HTR-8/SVneo (cell line): ENCODE measurements around the gene ALOX15B.
A peak's percentile ranks its signal among the peaks of the same experiment; 100 is the strongest.

Source experiments
- DNase-seq: peaks from one replicate; pipeline ENCODE4 v3.0.0; 2011; ENCODE audit warnings: low spot score, mixed read lengths; ENCODE audit not compliant: insufficient read length
- FAIRE-seq: peaks from 2 replicates; lab custom pipeline; 2011; peaks lifted over from hg19 to GRCh38; lab: Jason Lieb, UNC

The ALOX15B gene, protein sequence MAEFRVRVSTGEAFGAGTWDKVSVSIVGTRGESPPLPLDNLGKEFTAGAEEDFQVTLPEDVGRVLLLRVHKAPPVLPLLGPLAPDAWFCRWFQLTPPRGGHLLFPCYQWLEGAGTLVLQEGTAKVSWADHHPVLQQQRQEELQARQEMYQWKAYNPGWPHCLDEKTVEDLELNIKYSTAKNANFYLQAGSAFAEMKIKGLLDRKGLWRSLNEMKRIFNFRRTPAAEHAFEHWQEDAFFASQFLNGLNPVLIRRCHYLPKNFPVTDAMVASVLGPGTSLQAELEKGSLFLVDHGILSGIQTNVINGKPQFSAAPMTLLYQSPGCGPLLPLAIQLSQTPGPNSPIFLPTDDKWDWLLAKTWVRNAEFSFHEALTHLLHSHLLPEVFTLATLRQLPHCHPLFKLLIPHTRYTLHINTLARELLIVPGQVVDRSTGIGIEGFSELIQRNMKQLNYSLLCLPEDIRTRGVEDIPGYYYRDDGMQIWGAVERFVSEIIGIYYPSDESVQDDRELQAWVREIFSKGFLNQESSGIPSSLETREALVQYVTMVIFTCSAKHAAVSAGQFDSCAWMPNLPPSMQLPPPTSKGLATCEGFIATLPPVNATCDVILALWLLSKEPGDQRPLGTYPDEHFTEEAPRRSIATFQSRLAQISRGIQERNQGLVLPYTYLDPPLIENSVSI

DNA sequence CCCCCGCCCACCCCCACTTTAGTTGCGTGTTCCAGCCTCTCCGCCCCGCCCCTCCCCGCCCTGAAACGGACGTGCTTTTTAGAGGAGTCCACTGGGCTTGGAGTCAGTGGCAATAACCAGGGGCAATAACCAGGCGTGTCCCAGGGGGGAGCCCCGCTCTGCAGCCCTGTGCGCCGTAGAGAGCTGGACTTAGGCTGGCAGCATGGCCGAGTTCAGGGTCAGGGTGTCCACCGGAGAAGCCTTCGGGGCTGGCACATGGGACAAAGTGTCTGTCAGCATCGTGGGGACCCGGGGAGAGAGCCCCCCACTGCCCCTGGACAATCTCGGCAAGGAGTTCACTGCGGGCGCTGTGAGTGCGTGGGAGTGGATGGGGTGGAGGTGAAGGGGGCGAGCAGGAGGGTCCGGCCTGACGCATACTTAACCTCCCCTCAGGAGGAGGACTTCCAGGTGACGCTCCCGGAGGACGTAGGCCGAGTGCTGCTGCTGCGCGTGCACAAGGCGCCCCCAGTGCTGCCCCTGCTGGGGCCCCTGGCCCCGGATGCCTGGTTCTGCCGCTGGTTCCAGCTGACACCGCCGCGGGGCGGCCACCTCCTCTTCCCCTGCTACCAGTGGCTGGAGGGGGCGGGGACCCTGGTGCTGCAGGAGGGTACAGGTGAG is at the start of gene ALOX15B:
ALOX15B (plus strand) TSS at position 106 of the 657 bp plus-strand sequence; CDS start at position 203, 97 bp downstream.
- FAIRE-seq (no peak), DNase-seq (no peak)

GRCh38 chr17:7989781-7990655 is 48.8 kb upstream of the ALOX15B start:
- DNase-seq = peak; percentile 92
- FAIRE-seq = peak; percentile 91

DNA sequence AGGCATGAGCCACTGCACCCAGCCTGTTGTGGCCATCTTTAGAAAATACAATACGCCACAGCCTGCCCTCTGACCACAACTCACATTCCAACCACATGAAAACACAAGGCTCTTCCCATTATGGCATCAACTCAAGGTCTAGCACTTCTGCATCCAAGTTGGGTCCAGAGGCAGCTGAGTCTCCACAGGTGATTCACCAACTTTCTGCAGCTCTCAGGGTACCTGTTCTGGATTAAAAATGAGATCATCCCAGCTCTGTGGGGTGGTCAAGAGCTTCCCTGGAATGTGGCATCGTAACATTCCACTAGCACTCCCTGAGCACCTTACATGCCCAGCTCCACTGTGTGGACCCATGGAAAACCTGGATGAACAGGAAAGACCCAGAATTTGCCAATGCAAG is 46.3 kb upstream of the ALOX15B start:
- no peak for DNase-seq
- FAIRE-seq = no peak

DNA sequence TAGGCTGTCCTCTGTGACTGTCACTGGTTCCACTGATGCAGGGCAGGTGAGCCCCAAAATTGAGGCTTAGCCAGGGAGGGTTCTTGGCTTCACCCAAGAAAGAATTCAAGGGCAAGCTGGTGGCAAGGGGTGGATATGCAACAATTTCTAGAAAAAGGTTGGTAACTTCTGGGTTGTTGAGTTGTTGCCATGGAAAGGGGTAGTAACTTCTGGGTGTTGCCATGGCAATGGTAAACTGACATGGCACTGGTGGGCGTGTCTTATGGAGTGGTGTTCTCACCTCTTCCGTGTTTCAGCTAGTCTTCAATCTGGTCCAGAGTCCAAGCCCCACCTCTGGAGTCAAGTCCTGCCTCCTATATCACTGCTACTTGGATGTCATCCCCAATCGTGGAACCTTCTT is 45.9 kb upstream of the ALOX15B start:
- DNase-seq = no peak

GRCh38 chr17:7993972-7994589 is 44.8 kb upstream of the ALOX15B start:
- DNase-seq = no peak
- FAIRE-seq = no peak

More for the DNA sequence above, 45.9 kb upstream of the ALOX15B start:
- FAIRE-seq = no peak

GRCh38 chr17:7995724-7996123 is 43.1 kb upstream of the ALOX15B start:
- DNase-seq (no peak), FAIRE-seq (no peak)

DNA sequence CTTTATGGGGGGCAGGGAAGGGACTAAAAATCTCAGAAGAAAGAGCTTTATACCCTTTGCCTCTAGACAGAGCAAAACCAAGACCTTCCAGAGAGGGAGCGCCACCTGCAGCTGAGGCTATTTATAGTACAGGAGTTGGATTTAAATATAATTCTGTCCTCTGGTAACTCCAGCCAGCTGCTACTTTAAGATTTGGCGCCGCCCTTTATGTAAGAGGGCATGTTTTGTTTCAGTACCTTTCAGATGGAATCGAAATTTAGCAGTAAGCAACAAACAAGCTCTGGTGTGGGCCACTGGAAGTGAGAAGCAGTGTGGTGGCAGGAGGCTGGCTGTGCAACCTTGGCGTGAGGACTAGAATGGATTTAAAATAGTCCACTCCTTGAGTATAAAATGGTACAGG is 41.7 kb upstream of the ALOX15B start:
- DNase-seq (no peak), FAIRE-seq (no peak)

DNA sequence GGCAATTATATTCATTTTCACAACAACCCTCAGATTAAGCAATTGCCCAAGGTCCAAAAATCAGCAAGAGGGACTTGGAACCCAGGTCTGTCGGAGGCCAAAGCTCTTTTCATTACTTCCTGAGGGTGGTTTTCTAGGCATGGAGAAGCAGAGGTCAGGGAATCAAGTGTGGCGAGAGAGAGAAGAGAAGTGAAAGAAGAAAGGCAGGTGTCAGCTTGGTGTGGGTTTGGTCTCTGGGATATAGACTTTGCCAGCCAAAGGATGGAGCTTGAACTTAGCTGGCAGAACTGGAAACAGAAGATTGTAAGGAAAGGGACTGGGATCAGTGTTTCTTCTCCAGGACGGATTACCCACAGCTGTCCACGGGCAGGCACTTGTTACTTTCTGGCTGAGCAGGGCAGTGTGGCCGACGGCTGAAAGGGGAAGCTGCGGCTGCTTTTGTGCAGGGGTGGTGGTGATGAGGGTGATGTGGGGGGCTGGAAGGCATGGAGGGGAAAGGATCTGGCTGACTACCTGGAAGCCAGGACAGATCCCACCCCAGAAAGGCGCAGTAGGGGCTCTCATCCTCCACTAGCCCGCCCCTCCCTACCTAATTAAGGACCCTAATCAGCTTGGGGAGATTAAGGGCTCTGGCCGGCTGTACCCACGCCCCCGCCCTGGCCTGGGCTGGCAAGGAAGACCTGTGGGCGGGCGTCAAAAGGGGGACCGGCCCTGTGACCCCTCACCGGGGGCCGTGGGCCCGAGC is 36.7 kb upstream of the ALOX15B start, which contains the start of gene GUCY2D:
GUCY2D (plus strand) TSS at position 640 of the 745 bp plus-strand sequence. CDS start 433 bp downstream, outside the sequence.
- DNase-seq (no peak), FAIRE-seq (no peak)

- FAIRE-seq = no peak
- DNase-seq = no peak
Measured at GRCh38 chr17:8002721-8003593, 35.9 kb upstream of the ALOX15B start.

DNA sequence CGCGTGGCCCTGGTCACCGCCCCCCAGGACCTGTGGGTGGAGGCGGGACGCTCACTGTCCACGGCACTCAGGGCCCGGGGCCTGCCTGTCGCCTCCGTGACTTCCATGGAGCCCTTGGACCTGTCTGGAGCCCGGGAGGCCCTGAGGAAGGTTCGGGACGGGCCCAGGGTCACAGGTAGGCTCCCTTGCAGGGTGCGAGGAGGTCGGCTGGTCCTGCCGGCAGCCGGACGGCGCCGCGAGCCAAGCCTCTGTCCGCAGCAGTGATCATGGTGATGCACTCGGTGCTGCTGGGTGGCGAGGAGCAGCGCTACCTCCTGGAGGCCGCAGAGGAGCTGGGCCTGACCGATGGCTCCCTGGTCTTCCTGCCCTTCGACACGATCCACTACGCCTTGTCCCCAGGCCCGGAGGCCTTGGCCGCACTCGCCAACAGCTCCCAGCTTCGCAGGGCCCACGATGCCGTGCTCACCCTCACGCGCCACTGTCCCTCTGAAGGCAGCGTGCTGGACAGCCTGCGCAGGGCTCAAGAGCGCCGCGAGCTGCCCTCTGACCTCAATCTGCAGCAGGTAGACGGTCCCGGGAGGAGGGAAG is 35.2 kb upstream of the ALOX15B start:
- DNase-seq (no peak), FAIRE-seq (peak; percentile 65)

GRCh38 chr17:8004899-8005298 is 34.0 kb upstream of the ALOX15B start:
- DNase-seq (peak; percentile 85), FAIRE-seq (peak; percentile 91)

GRCh38 chr17:8005357-8005756 is 33.5 kb upstream of the ALOX15B start:
- DNase-seq (no peak), FAIRE-seq (no peak)

GRCh38 chr17:8005967-8006730 is 32.7 kb upstream of the ALOX15B start:
- FAIRE-seq (peak; percentile 55), DNase-seq (no peak)

DNA sequence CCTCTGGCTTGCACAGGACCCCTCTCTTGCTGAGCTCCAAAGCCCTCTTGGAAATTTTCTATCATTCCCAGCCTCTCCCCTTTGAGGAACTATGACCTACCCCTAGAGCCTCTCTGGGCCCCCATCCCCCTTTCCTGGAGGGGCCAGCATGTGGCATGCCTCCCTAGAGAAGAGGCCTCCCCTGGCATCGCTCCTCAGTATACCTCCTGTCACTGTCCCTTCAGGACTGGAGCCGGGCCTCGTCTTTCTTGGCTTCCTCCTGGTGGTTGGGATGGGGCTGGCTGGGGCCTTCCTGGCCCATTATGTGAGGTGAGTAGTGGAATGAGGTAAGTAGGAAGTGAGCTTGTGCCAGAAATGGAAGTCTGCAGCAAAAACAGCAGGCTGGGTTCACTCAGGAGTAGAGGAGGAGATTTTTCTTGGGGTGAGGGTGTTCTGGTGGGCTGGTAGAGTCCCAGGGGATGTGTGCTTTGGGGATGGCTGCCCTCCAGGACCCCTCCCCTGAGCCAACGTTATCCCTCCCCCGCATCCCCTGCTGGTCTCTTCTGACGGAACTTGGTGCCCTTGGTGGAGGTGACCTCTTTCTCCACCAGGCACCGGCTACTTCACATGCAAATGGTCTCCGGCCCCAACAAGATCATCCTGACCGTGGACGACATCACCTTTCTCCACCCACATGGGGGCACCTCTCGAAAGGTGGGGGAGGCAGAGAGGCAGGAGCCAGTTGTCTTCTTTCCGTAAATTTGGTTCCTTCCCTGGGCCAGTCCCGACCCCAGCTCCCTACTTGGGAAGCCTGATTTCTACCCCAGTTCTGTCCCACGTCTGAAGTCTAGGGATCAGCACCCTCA is 31.8 kb upstream of the ALOX15B start:
- no peak for FAIRE-seq

GRCh38 chr17:8007836-8008235 is 31.0 kb upstream of the ALOX15B start:
- FAIRE-seq (no peak), DNase-seq (no peak)

More for the DNA sequence above, 31.8 kb upstream of the ALOX15B start:
- DNase-seq = no peak

DNA sequence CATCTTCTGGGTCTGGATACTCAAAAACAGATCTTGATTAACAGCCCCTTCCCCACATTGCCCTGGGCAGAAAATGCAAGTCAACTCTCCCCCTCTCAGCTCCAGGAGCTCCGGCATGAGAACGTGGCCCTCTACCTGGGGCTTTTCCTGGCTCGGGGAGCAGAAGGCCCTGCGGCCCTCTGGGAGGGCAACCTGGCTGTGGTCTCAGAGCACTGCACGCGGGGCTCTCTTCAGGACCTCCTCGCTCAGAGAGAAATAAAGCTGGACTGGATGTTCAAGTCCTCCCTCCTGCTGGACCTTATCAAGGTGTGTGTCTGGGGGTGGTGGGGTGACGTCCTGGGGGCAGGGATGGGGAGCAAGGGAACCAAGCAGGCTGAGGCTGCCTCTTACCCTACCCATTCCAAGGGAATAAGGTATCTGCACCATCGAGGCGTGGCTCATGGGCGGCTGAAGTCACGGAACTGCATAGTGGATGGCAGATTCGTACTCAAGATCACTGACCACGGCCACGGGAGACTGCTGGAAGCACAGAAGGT is 26.7 kb upstream of the ALOX15B start:
- DNase-seq (no peak), FAIRE-seq (no peak)
